GM18867 (cell line): ENCODE data around the gene BEND7.

ENCODE experiments used
- ATAC-seq: cut with Tn5 transposase; IDR thresholded peaks from one replicate; pipeline ENCODE4 v1.9.1; 2021; ENCODE audit warnings: mild to moderate bottlenecking, moderate library complexity; ENCODE audit not compliant: unreplicated experiment

Gene BEND7

DNA sequence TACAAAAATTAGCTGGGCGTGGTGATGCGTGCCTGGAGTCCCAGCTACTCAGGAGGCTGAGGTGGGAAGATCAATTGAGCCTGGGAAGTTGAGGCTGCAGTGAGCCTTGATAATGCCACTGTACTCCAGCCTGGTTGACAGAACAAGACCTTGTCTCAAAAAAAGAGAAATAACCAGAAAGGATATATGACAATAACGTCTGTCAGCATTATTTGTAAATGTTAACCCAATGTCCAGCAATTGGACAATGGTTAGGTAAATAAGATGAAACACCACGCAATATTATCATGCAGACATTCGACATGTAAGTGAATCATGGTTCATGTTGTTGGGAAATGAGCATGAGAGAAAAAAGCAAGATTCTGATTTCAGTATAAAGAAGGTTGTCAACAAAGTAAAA lies 136.1 kb downstream of the BEND7 start:
- no peak for ATAC-seq
